CMK (cell line): Measurements from ENCODE around the gene BNIP3.
"Not testable (repeated sequence)": the region's sequence is repeated elsewhere in the genome, so short reads cannot be mapped to it uniquely, and the experiment has no call there.

Experiments
- DNase-seq: peaks from one replicate; pipeline ENCODE4 v3.0.0-alpha.2; 2010; ENCODE audit warnings: low read depth

BNIP3 gene

DNA sequence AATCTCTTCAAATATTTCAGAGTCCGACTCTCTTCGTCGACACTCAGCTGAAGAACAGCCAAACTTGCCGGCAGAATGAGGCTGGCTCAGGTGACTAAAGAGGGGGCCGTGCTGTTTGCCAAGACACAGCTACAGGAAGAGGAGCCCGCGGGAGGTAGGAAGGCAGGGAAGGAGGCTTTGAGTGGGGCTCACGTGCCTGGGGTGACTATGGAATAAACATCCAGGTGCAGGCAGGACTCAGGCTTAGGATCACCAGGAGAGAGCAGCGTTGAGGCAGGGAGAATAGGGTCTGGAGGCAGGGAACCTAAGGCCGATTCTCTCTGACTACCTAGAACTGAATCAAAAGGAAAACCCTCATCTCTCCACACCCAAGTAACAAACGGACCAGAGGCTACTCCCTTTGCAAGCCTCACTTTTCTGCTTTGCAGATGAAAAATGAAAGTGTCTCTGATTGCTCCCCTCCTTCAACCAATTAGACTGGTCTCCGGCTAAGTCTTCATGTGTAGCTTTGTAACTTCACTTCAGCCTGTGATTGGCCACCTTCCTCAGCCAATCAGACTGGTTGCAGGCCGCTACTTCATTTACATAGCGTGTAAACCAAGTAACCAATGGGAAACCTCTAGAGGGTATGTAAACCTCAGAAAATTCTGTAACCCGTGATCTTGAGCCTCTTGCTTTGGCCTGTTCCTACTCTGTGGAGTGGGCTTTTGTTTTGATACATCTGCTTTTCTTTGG, 19.7 kb upstream of the BNIP3 start:
- DNase-seq = no peak

DNA sequence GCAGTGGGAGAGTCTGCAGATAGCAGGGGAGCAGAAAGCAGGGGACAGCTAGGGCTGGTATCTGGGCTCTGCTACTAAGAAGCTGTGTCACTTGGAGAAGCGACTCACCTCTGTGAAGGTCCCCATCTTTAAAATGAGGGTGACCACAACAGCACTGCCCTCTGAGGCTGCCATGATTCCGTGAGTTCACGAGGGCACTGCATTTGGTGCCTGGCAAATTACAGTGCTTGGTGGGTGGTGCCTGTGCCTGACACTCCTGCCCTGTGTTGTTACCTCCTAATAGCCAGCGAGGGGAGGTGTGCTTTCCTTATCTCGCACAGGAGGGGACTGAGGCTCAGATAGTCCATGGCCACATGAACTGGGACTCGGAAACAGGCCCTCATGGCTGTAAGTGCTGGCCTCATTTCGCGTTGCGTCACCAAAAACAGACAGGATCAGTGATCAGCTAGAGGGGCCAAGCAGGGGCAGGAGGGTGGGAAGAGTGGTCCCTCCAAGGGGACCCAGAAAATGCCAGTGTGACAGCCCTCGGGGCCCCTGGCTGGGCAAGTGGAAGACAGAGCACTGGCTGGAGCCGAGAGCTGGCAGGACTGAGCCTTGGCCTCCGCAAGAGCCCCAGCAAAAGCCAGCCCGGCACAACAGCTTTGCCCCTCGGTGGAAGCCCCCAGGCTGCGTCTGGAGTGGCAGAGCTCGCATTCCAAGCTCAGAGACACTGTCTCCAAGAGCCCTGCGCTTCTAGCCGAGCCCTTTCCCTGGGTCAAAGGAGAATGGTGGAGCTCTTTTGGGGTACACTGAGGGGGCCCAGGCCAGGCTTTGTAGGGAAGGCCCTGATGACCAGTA, 17.3 kb upstream of the BNIP3 start:
- no peak for DNase-seq

GRCh38 chr10:131998050-131998844, 16.5 kb upstream of the BNIP3 start:
- DNase-seq = no peak

DNA sequence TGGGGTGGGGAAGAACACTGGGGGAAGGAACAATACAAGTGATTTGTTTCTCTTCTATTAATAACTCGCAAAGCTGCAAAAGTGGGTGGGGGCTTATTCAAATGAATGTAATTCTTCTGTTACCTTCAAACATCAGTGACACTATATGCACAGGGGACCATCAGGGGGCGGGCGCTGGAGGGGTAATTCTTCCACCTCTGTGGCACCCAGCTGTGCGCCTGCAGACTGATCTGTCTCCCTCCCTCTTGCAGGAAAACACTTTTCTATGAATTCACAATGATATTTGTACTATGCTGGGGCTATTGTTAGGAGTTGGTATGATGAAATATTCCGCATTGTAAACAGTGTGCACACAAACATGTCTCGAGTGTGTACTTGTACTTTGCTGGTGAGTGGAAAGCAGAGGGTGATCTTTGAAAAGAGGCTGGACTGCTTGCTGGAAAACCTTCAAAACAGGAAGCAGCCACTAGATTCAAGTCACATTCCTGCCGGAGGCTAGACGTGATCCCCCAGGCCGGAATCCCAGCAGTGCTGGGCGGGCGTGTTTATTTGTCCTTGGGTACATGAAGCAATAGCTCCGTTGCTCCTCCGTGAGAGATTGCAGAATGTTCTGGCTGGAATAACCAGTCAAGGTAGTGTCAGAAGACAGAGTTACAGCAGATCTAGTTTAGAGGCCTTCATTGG, 15.8 kb upstream of the BNIP3 start:
- no peak for DNase-seq

GRCh38 chr10:131996466-131997365, 15.0 kb upstream of the BNIP3 start:
- no peak for DNase-seq

DNA sequence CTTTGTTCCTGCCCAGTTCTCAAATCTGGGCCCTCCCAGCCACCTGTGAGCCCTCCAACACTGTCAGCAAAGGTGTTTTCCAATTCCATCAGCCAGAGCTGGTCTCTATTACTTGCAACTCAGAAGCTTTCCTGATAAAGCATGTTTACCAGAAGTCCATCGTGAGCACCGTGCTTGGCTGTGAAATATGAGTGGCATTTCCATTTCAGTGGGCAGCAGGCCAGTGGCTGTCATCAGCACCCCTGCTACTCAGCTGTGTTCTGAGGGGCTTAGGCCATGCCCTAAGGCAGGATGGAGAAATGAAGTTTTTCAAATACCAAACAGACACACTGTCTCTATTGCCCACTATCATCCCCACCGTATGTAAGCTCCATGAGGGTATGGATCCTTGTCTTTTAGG, 12.7 kb upstream of the BNIP3 start:
- no peak for DNase-seq

GRCh38 chr10:131993275-131993674, 11.6 kb upstream of the BNIP3 start:
- no peak for DNase-seq

DNA sequence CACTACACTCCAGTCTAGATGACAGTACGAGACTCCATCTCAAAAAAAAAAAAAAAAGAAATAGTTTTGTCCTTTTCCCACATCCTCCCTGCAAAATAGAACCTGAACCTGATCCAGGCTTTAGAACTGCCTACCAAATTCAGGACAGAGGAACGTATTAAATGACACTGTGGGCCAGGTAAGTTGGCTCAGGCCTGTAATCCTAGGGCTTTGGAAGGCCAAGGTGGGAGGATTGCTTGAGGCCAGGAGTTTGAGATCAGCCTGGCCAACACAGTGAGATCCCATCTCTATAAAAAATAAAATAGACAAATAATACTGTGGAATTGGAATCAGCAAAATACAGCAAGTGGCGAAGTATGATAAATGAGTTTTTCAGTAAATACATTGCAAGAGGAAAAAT, 10.0 kb upstream of the BNIP3 start:
- DNase-seq = no peak

GRCh38 chr10:131987786-131988185, 6.1 kb upstream of the BNIP3 start:
- DNase-seq = not testable (repeated sequence)

DNA sequence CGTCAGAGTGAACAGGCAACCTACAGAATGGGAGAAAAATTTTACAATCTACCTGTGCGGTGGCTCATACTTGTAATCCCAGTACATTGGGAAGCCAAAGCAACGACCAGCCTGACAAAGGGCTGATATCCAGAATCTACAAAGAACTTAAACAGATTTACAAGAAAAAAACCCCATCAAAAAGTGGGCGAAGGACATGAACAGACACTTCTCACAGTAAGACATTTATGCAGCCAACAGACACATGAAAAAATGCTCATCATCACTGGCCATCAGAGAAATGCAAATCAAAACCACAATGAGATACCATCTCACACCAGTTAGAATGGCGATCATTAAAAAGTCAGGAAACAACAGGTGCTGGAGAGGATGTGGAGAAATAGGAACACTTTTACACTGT, 5.6 kb upstream of the BNIP3 start:
- DNase-seq = not testable (repeated sequence)

DNA sequence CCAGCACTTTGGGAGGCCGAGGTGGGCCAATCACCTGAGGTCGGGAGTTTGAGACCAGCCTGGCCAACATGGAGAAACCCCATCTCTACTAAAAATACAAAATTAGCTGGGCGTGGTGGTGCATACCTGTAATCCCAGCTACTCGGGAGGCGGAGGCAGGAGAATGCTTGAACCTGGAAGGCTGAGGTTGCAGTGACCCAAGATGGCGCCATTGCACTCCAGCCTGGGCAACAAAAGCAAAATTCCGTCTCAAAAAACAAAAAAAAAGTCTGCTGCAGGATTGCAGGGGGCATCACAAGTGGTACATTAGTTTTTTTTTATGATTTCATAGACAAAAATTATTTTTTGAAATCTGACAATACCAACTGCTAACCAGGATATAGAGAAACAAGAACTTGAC, 5.1 kb upstream of the BNIP3 start:
- DNase-seq = not testable (repeated sequence)

DNA sequence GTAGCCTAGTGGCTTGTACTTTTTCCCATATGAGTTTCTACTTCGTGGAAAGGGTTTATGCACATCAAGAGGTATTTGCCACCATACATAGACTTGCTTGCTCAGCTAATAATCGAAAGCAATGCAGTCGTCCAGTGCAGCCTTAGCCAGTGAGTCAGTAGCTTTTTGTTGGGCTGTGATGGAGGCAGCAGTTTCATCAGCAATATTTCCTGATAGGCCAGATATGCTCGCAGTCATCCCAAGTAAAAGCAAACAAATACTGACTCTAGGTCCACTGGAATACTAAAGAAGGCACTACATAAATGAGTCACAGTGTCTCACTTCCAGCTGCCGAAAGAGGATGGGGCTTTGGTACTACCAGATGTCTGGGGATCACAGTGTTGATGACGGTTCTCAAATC, 2.1 kb upstream of the BNIP3 start:
- DNase-seq = no peak

GRCh38 chr10:131982796-131983195, 1.1 kb upstream of the BNIP3 start:
- DNase-seq = no peak

- DNase-seq = no peak
These were observed 548 bp upstream of the BNIP3 start for GRCh38 chr10:131982185-131982756.

- no peak for DNase-seq
These were observed 828 bp downstream of the BNIP3 start for GRCh38 chr10:131980761-131981428.

- no peak for DNase-seq
These were observed 1.4 kb downstream of the BNIP3 start for GRCh38 chr10:131980321-131980720.

DNA sequence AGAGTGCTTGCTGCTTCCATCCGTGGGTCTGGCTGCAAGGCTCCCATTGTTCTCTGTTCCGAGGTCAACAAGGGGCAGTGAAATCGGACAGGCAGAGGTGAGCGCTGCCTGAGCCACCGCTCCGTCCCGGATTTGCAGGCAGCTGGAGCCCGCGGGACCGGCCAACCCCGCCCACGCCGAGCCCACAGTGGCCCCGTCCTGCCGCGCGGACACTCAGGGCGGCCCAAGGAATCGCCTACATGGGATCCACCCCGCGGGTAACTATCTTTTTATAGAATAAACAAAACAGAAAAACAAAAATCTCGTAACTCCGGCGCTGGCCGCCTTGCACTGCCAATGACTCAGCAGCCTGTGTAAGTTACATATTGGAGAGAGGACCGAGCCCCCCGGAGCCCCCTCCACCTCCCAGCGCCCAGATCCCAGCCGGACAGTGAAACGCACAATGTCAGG, 1.9 kb downstream of the BNIP3 start:
- no peak for DNase-seq

GRCh38 chr10:131979336-131979735, 2.4 kb downstream of the BNIP3 start:
- no peak for DNase-seq

DNA sequence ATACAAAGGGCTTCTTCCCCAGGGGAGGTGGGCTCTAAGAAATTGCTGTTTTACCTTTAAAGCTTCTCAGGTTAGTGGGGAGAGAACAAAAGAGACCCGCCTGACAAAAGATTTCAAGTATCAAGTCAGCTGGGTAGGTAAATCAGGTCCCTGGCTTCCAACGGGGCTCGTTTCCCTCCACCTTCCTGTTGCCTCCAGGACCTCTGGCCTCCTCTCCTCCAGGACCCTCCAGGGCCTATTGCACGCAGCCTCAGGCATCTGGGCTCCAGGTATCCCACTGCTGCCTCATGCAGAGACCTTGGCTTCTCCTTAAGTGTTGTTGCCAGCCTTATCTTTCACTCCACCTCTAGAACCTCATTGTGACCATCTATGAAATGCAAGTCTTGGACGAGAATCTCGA, 2.9 kb downstream of the BNIP3 start:
- DNase-seq = no peak

GRCh38 chr10:131978366-131978765, 3.4 kb downstream of the BNIP3 start:
- DNase-seq = no peak
